Osteoblast (primary cell): ENCODE measurements around the gene ORC6. TPM values are rescaled to one million over a fixed set of nuclear protein-coding genes. Genes with fewer than 3 reads are reported as not detected.

Experiments used
- DNase-seq: peaks from one replicate; pipeline ENCODE4 v3.0.0; 2011; ENCODE audit warnings: low spot score, mixed read lengths; ENCODE audit not compliant: insufficient read length; ENCODE audit errors: missing footprints
- H2AFZ ChIP-seq: 2 replicates; pipeline ENCODE4 v1.6.0; 2011; ENCODE audit warnings: mild to moderate bottlenecking, low read length
- H3K27ac ChIP-seq: 2 replicates; pipeline ENCODE4 v1.5.1; 2011; ENCODE audit warnings: mild to moderate bottlenecking, low read depth, low read length, moderate library complexity
- H3K27me3 ChIP-seq: 2 replicates; pipeline ENCODE4 v1.6.0; 2012; ENCODE audit warnings: mild to moderate bottlenecking, control low read depth, inconsistent platforms, low read length, moderate library complexity; ENCODE audit not compliant: insufficient read depth
- H3K36me3 ChIP-seq: 2 replicates; pipeline ENCODE4 v1.5.1; 2011; ENCODE audit warnings: mild to moderate bottlenecking, low read length, control low read depth, moderate library complexity; ENCODE audit not compliant: insufficient read depth
- H3K4me1 ChIP-seq: 2 replicates; pipeline ENCODE4 v1.5.1; 2011; ENCODE audit warnings: mild to moderate bottlenecking, low read length, control low read depth, moderate library complexity; ENCODE audit not compliant: insufficient read depth
- H3K4me2 ChIP-seq: 2 replicates; pipeline ENCODE4 v1.6.0; 2011; ENCODE audit warnings: mild to moderate bottlenecking, low read length; ENCODE audit not compliant: insufficient read depth
- H3K4me3 ChIP-seq: fragments of 200-600 bp; sonication (generic); 3 replicates; pipeline ENCODE4 v1.5.1; 2012; ENCODE audit warnings: mild to moderate bottlenecking, low read length, inconsistent platforms; ENCODE audit not compliant: insufficient read depth
- H3K79me2 ChIP-seq: 2 replicates; pipeline ENCODE4 v1.6.0; 2012; ENCODE audit warnings: mild to moderate bottlenecking, low read length, control low read depth, inconsistent platforms; ENCODE audit not compliant: insufficient read depth
- H3K9me3 ChIP-seq: 2 replicates; pipeline ENCODE4 v1.5.1; 2011; ENCODE audit warnings: low read depth, low read length, control low read depth
- H4K20me1 ChIP-seq: 2 replicates; pipeline ENCODE4 v1.6.0; 2012; ENCODE audit warnings: mild to moderate bottlenecking, low read length, control low read depth; ENCODE audit not compliant: insufficient read depth
- CTCF ChIP-seq: IDR thresholded peaks from 2 replicates; pipeline ENCODE4 v1.5.1; 2011; ENCODE audit warnings: mild to moderate bottlenecking, low read depth, low read length, moderate library complexity; ENCODE audit errors: extremely low read depth
- total RNA-seq: library from RNA; depleted of rRNA; stranded (reverse); fragments of >200 nt; gene quantifications from 2 replicates; pipeline ENCODE4 v1.2.3, GENCODE V29; 2012

The ORC6 gene
- total RNA-seq, 1 donor = 4.0 TPM

GRCh38 chr16:46717692-46718091 lies 28.2 kb downstream of the ORC6 start:
- Histone ChIP-seq H3K9me3 (no peaks in the 10 kb centered on the region), H3K27me3 (peaks cover 3% of the 10 kb centered on the region), H3K79me2 (no peaks in the 10 kb centered on the region), H4K20me1 (no peaks in the 10 kb centered on the region), H3K27ac (no peak overlapping the region), H3K4me3 (no peak overlapping the region), H3K36me3 (no peaks in the 10 kb centered on the region), H2AFZ (no peak overlapping the region), H3K4me1 (no peaks in the 10 kb centered on the region), H3K4me2 (no peak overlapping the region)
- DNase-seq = no peak
- TF ChIP-seq CTCF = no peak

GRCh38 chr16:46718214-46718613 lies 28.8 kb downstream of the ORC6 start:
- peaks cover 3% of the 10 kb centered on the region for H3K27me3 ChIP-seq
- no peak overlapping the region for H2AFZ ChIP-seq
- DNase-seq = no peak
- H3K4me2 ChIP-seq = no peak overlapping the region
- no peaks in the 10 kb centered on the region for H4K20me1 ChIP-seq
- TF ChIP-seq CTCF = no peak
- H3K36me3 ChIP-seq = no peaks in the 10 kb centered on the region
- H3K4me1 ChIP-seq = no peaks in the 10 kb centered on the region
- H3K4me3 ChIP-seq = no peak overlapping the region
- no peaks in the 10 kb centered on the region for H3K79me2 ChIP-seq
- no peaks in the 10 kb centered on the region for H3K9me3 ChIP-seq
- H3K27ac ChIP-seq = no peak overlapping the region

- no peak overlapping the region for H3K27ac ChIP-seq
- H4K20me1 ChIP-seq = no peaks in the 10 kb centered on the region
- DNase-seq = no peak
- peaks cover 3% of the 10 kb centered on the region for H3K27me3 ChIP-seq
- no peak overlapping the region for H2AFZ ChIP-seq
- H3K4me2 ChIP-seq = no peak overlapping the region
- H3K36me3 ChIP-seq = no peaks in the 10 kb centered on the region
- no peak for TF ChIP-seq CTCF
- H3K79me2 ChIP-seq = no peaks in the 10 kb centered on the region
- no peaks in the 10 kb centered on the region for H3K9me3 ChIP-seq
- no peaks in the 10 kb centered on the region for H3K4me1 ChIP-seq
- H3K4me3 ChIP-seq = no peak overlapping the region
Observed at GRCh38 chr16:46719528-46719927, 30.1 kb downstream of the ORC6 start.

GRCh38 chr16:46720619-46721018 lies 31.2 kb downstream of the ORC6 start:
- Histone ChIP-seq H3K27me3 (peaks cover 3% of the 10 kb centered on the region), H4K20me1 (no peaks in the 10 kb centered on the region), H3K4me2 (no peak overlapping the region), H2AFZ (no peak overlapping the region), H3K4me3 (no peak overlapping the region), H3K27ac (no peak overlapping the region), H3K4me1 (no peaks in the 10 kb centered on the region), H3K79me2 (no peaks in the 10 kb centered on the region), H3K9me3 (no peaks in the 10 kb centered on the region), H3K36me3 (no peaks in the 10 kb centered on the region)
- no peak for DNase-seq
- no peak for TF ChIP-seq CTCF
